ENCODE measurements around the gene TBCA. TPM values are rescaled to one million over a fixed set of nuclear protein-coding genes. Genes with fewer than 3 reads are reported as not detected.

Gene TBCA
- total and polyA plus RNA-seq, 9 of the 15 experiments (the other 6 are each of a cell fraction or from before 2014, with no cell fraction given): 164 to 661 (median 334) TPM

DNA sequence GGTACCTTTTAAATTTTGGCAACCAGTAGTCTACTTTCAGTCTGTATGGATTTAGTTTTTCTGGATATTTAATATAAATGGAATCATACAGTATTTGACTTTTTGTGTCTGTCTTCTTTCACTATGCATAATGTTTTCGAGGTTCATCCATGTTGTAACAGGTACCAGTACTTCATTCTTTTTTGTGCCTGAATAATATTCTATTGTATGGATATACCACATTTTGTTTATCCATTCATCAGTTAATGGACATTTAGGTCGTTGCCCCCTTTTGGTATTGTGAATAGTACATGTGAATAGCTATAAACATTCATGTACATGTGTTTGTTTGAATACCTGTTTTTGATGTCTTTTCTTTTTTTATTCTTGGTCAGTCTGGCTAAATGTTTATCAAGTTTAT is 19.1 kb upstream of the TBCA start:
- CTCF ChIA-PET (ENCODE audit: low intra/inter-chr PET ratio): no interaction called here
- in situ Hi-C loops (cut with MboI): no loop called here
- ATAC-seq: no peak
- 0% methylated on average over 2 of the region's 2 CpGs for WGBS (ENCODE audit: insufficient coverage, low coverage, missing lambda C conversion rate)
- Histone ChIP-seq H2AFZ (ENCODE audit: low read depth, low read length) (no peak overlapping the region), H3K79me2 (ENCODE audit: control insufficient read depth, insufficient read depth, low read length) (no peaks in the 10 kb centered on the region), H3K4me3 (no peak overlapping the region), H3K4me1 (replicated peaks in 1 of 2; ENCODE audit: control insufficient read depth in 2 of 2, insufficient read depth in 2 of 2, low read length in 2 of 2) (no peaks in the 10 kb centered on the region), H3K27ac (ENCODE audit: extremely low read depth, low read depth, low read length) (no peak overlapping the region), H4K20me1 (replicated peaks; ENCODE audit: control insufficient read depth, insufficient read depth, low read length) (no peaks in the 10 kb centered on the region), H3K9me1 (ENCODE audit: control insufficient read depth, insufficient read depth, low read length) (no peaks in the 10 kb centered on the region), H3K27me3 (ENCODE audit: control insufficient read depth in 2 of 2, insufficient read depth in 2 of 2, low read length in 2 of 2) (peaks cover 0 to 3% of the 10 kb centered on the region in 2 experiments; a peak in 3 of 5 replicates), H3K9ac (ENCODE audit: insufficient read depth in 1 of 2, low read depth in 2 of 2, low read length in 2 of 2) (no peak overlapping the region), H3K4me2 (ENCODE audit: insufficient read depth, low read length) (no peak overlapping the region), H3K9me3 (replicated peaks; ENCODE audit: control insufficient read depth, insufficient read depth, low read depth, low read length) (no peaks in the 10 kb centered on the region), H3K36me3 (ENCODE audit: control insufficient read depth, insufficient read depth, low read length) (no peaks in the 10 kb centered on the region)
- BruUV-seq (replicated peaks): no TSS peak
- DNase-seq (ENCODE audit: extremely low read depth in 1 of 4, low spot score in 3 of 4): no peak
- POLR2A ChIA-PET: no interaction called here
- no peak for FAIRE-seq
- TF ChIP-seq RBM25 (IDR thresholded peaks at IDR 0.05; ENCODE audit: low read depth, low read length, severe bottlenecking) (peak; percentile 11), GATA2 (CRISPR knock-in tag; IDR thresholded peaks at IDR 0.05) (no peak), ZNF75A (CRISPR knock-in tag; IDR thresholded peaks at IDR 0.05) (no peak), ZNF146 (CRISPR knock-in tag; IDR thresholded peaks at IDR 0.05; ENCODE audit: unreplicated experiment) (peak; percentile 18)
- TF ChIP-seq, protein P1, sequence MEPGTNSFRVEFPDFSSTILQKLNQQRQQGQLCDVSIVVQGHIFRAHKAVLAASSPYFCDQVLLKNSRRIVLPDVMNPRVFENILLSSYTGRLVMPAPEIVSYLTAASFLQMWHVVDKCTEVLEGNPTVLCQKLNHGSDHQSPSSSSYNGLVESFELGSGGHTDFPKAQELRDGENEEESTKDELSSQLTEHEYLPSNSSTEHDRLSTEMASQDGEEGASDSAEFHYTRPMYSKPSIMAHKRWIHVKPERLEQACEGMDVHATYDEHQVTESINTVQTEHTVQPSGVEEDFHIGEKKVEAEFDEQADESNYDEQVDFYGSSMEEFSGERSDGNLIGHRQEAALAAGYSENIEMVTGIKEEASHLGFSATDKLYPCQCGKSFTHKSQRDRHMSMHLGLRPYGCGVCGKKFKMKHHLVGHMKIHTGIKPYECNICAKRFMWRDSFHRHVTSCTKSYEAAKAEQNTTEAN (CRISPR knock-in tag; IDR thresholded peaks at IDR 0.05): no peak
- intact Hi-C loops (cut with micrococcal nuclease): no loop called here

DNA sequence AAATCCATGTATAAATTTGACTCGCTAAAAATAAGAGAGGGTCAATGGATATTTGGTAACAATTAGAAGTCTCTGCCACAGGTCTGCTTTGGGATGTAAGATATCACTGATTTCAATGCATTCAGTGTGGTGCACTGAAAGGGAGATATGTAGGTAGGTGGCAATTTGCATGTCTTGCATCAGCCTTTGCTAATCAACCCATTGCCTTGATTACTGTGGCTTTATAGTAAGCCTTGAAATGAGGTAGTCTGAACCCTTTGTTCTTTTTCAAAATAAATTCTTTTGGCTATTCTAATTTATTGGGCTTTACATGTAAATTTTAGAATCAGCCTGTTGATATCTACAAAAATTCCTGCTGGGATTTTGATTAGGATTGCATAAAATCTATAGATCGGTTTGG is 15.8 kb upstream of the TBCA start:
- Histone ChIP-seq H3K4me1 (replicated peaks in 1 of 2; ENCODE audit: control insufficient read depth in 2 of 2, insufficient read depth in 2 of 2, low read length in 2 of 2) (no peaks in the 10 kb centered on the region), H3K4me3 (no peak overlapping the region), H3K4me2 (ENCODE audit: insufficient read depth, low read length) (no peak overlapping the region), H2AFZ (ENCODE audit: low read depth, low read length) (no peak overlapping the region), H3K27ac (ENCODE audit: extremely low read depth, low read depth, low read length) (no peak overlapping the region), H3K9me1 (ENCODE audit: control insufficient read depth, insufficient read depth, low read length) (no peaks in the 10 kb centered on the region), H3K27me3 (ENCODE audit: control insufficient read depth in 2 of 2, insufficient read depth in 2 of 2, low read length in 2 of 2) (no peaks in the 10 kb centered on the region), H3K36me3 (ENCODE audit: control insufficient read depth, insufficient read depth, low read length) (no peaks in the 10 kb centered on the region), H3K9me3 (replicated peaks; ENCODE audit: control insufficient read depth, insufficient read depth, low read depth, low read length) (no peaks in the 10 kb centered on the region), H4K20me1 (replicated peaks; ENCODE audit: control insufficient read depth, insufficient read depth, low read length) (no peaks in the 10 kb centered on the region), H3K9ac (ENCODE audit: insufficient read depth in 1 of 2, low read depth in 2 of 2, low read length in 2 of 2) (no peak overlapping the region), H3K79me2 (ENCODE audit: control insufficient read depth, insufficient read depth, low read length) (no peaks in the 10 kb centered on the region)
- no peak for DNase-seq (ENCODE audit: extremely low read depth in 1 of 4, low spot score in 3 of 4)
- POLR2A ChIA-PET: interaction anchor here (0.5 kb wide), 1 partner anchor 18 kb away, joined by 3 read pairs; no protein-coding TSS in a partner anchor
- ATAC-seq: peak; percentile 25; the same call in 1 of the 3 replicates
- no peak for FAIRE-seq
- no TSS peak for BruUV-seq (replicated peaks)
- WGBS (ENCODE audit: insufficient coverage, low coverage, missing lambda C conversion rate): 10% methylated on average over 2 of the region's 2 CpGs
- intact Hi-C loops (cut with micrococcal nuclease): no loop called here
- in situ Hi-C loops (cut with MboI): no loop called here
- CTCF ChIA-PET (ENCODE audit: low intra/inter-chr PET ratio): no interaction called here
- TF ChIP-seq ZNF79 (CRISPR knock-in tag; IDR thresholded peaks at IDR 0.05; ENCODE audit: low read depth) (no peak), ZC3H8 (IDR thresholded peaks at IDR 0.05) (no peak), MYC (IDR thresholded peaks at IDR 0.05; ENCODE audit: low read depth, low read length) (no peak), MYC (CRISPR knock-in tag; IDR thresholded peaks at IDR 0.05; ENCODE audit: borderline replicate concordance, low read depth) (no peak)
- TF ChIP-seq, protein P2, sequence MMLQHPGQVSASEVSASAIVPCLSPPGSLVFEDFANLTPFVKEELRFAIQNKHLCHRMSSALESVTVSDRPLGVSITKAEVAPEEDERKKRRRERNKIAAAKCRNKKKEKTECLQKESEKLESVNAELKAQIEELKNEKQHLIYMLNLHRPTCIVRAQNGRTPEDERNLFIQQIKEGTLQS (IDR thresholded peaks at IDR 0.05): peak; percentile 25; the same call in 1 of the 2 replicates
- TF ChIP-seq, protein P2 (CRISPR knock-in tag; conservative IDR thresholded peaks at IDR 0.05): no peak
- TF ChIP-seq, protein P3, sequence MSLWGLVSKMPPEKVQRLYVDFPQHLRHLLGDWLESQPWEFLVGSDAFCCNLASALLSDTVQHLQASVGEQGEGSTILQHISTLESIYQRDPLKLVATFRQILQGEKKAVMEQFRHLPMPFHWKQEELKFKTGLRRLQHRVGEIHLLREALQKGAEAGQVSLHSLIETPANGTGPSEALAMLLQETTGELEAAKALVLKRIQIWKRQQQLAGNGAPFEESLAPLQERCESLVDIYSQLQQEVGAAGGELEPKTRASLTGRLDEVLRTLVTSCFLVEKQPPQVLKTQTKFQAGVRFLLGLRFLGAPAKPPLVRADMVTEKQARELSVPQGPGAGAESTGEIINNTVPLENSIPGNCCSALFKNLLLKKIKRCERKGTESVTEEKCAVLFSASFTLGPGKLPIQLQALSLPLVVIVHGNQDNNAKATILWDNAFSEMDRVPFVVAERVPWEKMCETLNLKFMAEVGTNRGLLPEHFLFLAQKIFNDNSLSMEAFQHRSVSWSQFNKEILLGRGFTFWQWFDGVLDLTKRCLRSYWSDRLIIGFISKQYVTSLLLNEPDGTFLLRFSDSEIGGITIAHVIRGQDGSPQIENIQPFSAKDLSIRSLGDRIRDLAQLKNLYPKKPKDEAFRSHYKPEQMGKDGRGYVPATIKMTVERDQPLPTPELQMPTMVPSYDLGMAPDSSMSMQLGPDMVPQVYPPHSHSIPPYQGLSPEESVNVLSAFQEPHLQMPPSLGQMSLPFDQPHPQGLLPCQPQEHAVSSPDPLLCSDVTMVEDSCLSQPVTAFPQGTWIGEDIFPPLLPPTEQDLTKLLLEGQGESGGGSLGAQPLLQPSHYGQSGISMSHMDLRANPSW (CRISPR knock-in tag; IDR thresholded peaks at IDR 0.05): no peak
